ENCODE data around the gene RAB3B.

DNA sequence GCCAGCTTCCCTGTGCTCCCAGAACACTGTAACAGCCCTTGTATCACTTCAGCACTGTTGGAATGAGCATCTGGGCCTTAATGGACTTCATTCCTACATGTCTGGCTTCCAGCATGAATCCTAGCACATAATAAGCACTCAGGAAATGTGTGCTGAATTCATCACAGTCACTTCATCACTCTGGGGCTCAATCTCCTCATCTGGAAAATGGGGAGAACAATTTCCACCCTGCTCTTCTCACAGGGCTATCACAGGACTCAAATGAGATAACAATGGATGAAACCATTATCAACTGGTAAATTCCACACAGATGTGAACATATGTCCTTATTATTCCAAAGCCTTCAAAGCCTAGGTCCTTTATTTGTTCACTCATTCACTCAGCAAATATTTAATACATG lies 12.4 kb downstream of the RAB3B start:
- TF ChIP-seq CTCF (IDR thresholded peaks at IDR 0.05) (no peak), EP300 (IDR thresholded peaks at IDR 0.05; ENCODE audit: low read depth) (no peak), POLR2A (IDR thresholded peaks at IDR 0.05) (no peak)

Data from transverse colon (tissue), 3 donors.